HG02588 (cell line): ENCODE data around the gene MED25.

Experiments used
- ATAC-seq: cut with Tn5 transposase; IDR thresholded peaks from one replicate; pipeline ENCODE4 v1.9.1; 2021; ENCODE audit warnings: mild to moderate bottlenecking, moderate library complexity; ENCODE audit not compliant: unreplicated experiment

Gene MED25

GRCh38 chr19:49881672-49882394, 63.7 kb downstream of the MED25 start:
- ATAC-seq, result no peak

DNA sequence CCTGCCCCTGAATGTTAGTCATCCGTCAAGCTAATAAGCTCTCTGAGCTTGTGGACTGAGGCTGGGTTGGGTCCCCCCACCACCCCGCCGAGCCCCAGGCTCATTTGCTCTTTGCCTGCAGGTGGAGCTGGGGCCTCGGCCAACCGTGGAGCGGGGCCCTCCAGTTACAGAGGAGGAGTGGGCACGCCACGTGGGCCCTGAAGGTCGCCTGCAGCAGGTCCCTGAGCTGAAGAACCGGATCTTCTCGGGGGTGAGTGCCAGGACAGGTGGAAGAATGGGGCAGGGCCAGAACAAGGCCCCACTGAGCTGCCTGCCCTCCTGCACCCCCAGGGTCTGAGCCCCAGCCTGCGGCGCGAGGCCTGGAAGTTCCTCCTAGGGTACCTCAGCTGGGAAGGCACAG, 64.6 kb downstream of the MED25 start:
- ATAC-seq, result no peak

DNA sequence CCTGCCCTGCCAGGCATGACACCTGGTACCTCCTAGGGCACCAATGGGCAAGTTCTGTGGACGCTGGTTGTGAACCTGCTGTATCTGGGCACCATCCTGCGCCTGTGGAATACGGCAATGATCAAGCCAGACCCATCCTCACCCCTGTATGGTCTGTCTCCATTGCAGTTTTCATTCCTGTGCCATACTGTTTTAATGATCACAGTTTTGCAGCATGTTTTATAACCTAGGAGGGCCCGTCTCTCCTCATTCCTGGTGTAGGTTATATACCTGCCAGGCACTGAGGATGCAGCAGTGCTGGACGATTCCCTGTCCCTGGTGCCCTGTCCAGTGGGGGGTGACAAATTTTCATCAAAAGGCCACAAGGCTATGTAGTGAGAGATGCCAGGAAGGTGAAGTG, 65.0 kb downstream of the MED25 start:
- no peak for ATAC-seq

- no peak for ATAC-seq
Observed at GRCh38 chr19:49884109-49884508, 66.0 kb downstream of the MED25 start.

DNA sequence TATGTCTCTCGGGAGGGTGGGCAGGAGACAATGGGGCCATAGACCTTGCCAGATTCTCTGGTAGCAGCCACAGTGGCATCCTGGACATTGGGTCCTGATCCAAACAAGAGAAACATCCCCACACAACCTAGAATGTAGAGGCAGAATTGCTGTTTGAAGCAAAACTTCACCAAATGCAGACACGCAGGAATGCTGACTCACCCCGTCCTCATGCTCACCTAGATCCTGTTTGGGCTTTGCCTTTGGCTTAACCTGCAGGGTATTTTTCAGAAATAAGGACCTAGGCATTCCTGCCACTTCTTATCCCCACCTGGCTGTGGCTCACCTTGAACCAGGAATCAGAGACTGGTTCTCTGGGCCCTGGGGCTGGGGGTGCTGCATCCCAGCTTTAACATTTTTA, 66.7 kb downstream of the MED25 start:
- no peak for ATAC-seq
